ENCODE results near the gene PCDH7.

DNA sequence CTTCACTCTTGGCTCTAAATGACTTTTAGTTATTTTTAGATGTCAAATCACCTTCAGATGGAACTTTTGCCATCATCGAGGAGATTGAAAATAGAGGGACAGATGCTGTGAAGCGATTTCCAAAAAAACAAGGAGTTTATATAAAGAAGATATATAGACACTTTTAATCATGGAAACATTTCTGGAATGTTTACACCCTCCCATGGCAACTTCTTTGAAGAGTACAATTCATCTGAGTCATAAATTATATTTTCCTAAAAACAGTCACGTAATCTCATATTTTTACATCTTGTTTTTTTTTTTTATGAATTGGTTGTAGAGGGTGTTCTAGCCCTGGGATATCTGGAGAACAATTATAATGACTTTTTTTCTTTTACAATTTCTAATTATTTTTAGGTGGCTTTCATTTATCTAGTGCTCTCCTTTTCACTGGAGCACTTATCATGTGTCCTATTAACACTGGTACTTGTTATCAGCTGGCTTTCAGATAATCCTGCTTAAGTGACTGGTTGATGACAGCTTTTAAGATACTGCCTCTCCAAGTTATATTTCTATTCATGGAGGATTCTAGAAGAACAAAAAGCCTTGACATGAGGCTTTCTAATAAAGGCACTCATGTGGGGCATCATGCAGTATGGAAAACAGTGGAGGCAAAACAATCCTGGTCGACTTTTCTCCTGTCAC is 24.9 kb downstream of the PCDH7 start:
- TF ChIP-seq, protein P1, sequence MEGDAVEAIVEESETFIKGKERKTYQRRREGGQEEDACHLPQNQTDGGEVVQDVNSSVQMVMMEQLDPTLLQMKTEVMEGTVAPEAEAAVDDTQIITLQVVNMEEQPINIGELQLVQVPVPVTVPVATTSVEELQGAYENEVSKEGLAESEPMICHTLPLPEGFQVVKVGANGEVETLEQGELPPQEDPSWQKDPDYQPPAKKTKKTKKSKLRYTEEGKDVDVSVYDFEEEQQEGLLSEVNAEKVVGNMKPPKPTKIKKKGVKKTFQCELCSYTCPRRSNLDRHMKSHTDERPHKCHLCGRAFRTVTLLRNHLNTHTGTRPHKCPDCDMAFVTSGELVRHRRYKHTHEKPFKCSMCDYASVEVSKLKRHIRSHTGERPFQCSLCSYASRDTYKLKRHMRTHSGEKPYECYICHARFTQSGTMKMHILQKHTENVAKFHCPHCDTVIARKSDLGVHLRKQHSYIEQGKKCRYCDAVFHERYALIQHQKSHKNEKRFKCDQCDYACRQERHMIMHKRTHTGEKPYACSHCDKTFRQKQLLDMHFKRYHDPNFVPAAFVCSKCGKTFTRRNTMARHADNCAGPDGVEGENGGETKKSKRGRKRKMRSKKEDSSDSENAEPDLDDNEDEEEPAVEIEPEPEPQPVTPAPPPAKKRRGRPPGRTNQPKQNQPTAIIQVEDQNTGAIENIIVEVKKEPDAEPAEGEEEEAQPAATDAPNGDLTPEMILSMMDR (IDR thresholded peaks at IDR 0.05) = no peak
- TF ChIP-seq POLR2A (IDR thresholded peaks at IDR 0.05) = no peak
